CD4-positive, alpha-beta T cell treated with Interferon gamma for 1 hour (primary cell): ENCODE results near the gene ZNF330.

Source experiments
- DNase-seq: peaks from one replicate; pipeline ENCODE4 v3.0.0-alpha.2; 2020

Gene ZNF330

DNA sequence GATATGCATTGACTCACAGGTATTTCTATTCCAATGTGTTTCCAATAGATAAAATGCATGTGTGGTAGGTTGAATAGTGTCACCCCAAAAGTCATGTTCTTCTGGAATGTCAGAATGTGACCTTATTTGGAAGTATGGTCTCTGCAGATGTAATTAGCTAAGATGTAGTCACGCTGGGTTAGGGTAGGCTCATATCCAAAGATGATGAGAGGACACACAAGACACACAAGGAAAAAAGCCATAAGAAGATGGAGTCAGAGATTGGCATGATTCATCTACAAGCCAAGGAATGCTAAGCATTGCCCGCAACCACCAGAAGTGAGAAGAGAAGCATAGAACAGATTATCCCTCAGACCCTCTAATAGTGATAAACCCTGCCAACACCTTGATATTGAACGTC, 17.5 kb downstream of the ZNF330 start:
- DNase-seq = no peak

DNA sequence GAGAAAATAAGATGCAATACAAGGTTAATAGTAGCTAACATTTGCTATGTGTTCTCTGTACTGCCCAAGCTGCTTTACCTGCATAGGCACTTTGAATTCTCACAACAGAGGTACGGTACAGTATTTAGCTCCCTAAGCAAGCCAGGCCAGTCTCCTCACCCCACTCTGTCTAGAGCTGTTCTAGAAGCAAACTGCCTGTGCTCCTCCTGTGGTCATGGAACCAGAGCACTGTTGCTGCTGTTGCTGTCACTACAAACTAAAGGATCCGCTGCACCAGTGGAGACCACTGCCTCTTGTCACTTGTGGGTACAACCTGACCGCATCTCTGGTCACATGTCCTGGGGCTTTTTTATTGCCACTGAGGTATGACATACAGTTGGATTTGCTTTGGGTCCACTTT, 19.6 kb downstream of the ZNF330 start:
- DNase-seq = no peak

GRCh38 chr4:141240671-141241070, 20.0 kb downstream of the ZNF330 start:
- no peak for DNase-seq

- DNase-seq = no peak
Observed at GRCh38 chr4:141241986-141242385, 21.3 kb downstream of the ZNF330 start.

GRCh38 chr4:141244419-141244818, 23.7 kb downstream of the ZNF330 start:
- no peak for DNase-seq

GRCh38 chr4:141246243-141246642, 25.5 kb downstream of the ZNF330 start:
- DNase-seq = no peak

DNA sequence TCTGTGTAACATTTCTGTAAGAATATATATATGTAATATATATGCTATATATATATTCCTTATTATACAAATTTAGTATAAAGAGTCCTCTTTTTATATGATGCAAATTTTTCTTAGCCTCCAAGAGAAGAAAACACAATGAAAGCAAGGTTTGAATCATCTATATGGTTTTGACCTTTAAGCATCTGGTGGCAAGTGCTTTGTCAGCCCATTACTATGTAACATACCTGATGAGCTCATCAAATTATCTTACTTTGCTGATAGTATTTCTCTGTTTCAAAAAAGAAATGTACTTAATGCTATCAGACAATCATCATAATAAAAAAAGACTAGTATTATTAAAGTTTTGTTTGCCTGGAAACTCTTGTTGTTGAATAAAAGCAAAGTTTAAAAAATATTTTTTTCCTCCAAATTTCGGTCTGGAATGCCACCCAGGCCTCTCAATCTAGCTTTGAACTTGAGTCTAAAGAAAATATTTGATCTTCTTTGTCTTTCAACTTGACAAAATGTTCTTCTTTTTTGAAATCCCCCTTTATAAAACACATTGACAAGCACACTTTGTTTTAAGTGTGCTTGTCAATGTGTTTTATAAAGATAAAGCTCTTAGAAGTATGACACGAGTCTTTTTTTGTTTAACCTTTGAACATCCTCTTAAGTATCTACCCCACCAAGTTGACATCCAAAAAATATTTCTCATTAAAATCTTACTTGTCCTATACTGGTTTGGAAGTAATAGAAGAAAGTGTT, 26.2 kb downstream of the ZNF330 start:
- no peak for DNase-seq

GRCh38 chr4:141247430-141247780, 26.7 kb downstream of the ZNF330 start:
- no peak for DNase-seq

- DNase-seq = no peak
Observed at GRCh38 chr4:141248029-141248428, 27.3 kb downstream of the ZNF330 start.

- no peak for DNase-seq
Observed at GRCh38 chr4:141248486-141248885, 27.8 kb downstream of the ZNF330 start.

DNA sequence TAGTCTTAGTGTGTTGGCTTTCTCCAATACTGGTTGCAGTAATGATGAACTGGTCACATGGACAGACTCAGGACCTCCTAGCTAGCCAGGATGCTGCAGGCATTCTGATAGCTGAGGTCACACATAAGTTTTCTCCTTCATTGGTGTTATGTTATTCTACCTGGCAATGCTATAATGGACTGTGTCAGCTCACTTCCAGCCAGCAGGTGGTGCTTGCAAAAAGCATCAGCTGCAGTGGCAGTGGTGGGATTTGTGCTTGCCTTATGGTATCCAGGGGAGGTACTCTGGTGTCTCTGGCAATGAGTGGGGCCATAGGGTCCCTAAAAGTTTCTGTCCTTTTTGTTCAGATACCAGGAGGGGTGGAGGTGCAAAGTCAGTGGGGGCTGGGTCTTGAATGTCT, 33.6 kb downstream of the ZNF330 start:
- DNase-seq = no peak

GRCh38 chr4:141255016-141255415, 34.3 kb downstream of the ZNF330 start:
- no peak for DNase-seq

GRCh38 chr4:141258558-141258957, 37.9 kb downstream of the ZNF330 start:
- DNase-seq = no peak

DNA sequence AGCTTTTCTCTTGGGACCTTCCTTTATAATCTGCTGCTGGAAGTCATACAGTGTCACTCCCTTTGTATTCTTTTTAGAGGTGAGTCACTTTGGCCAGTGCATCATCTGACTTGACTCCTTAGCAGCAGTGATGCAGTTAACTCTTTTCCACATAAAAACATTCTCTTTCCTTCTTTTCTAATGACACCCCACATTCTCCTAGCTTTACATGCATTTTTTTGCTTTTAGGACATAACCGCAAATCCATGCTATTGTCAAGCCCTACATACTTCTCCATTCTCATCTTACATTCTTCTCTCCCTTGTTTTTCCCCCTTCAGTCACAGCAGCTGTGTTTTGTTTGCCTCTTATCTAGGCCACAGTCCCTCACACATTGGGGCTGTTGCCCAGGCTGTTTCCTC, 55.1 kb downstream of the ZNF330 start:
- no peak for DNase-seq

- DNase-seq = no peak
Observed at GRCh38 chr4:141283152-141283551, 62.5 kb downstream of the ZNF330 start.

- DNase-seq = no peak
Observed at GRCh38 chr4:141283563-141283962, 62.9 kb downstream of the ZNF330 start.
